Measurements from ENCODE around the gene FBRSL1. TPM values are rescaled to one million over a fixed set of nuclear protein-coding genes. Genes with fewer than 3 reads are reported as not detected.

Gene FBRSL1
- polyA plus RNA-seq, 3 donors = 34.2 to 42.5 (median 37.4) TPM

- no peak for DNase-seq (ENCODE audit: low read depth in 3 of 3, low spot score in 2 of 3)
These were observed 46.3 kb downstream of the FBRSL1 start for GRCh38 chr12:132536102-132536876.

- DNase-seq (ENCODE audit: low read depth in 3 of 3, low spot score in 2 of 3) = no peak
These were observed 47.1 kb downstream of the FBRSL1 start for GRCh38 chr12:132537049-132537448.

- no peak for DNase-seq (ENCODE audit: low read depth in 3 of 3, low spot score in 2 of 3)
These were observed 48.1 kb downstream of the FBRSL1 start for GRCh38 chr12:132537836-132538662.

DNA sequence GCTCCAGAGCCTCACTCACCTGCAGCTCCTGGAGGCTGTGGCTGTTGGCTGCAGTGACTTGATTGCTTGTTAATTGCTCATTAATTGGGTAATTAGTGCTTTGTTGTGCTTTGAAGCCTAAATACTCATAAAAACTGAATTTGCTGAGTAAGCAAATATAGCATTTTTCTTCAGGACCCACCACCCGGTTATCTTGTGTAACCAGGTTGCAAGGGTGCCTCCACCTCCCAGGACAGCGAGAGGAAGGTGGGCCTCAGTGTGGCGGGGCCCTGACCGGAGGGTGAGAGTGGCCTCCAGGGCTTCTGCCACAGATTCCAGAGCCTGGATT, 48.7 kb downstream of the FBRSL1 start:
- no peak for DNase-seq (ENCODE audit: low read depth in 3 of 3, low spot score in 2 of 3)

GRCh38 chr12:132539016-132539773, 49.2 kb downstream of the FBRSL1 start:
- DNase-seq (ENCODE audit: low read depth in 3 of 3, low spot score in 2 of 3) = no peak

GRCh38 chr12:132540436-132540835, 50.5 kb downstream of the FBRSL1 start:
- DNase-seq (ENCODE audit: low read depth in 3 of 3, low spot score in 2 of 3) = no peak

GRCh38 chr12:132541200-132541599, 51.2 kb downstream of the FBRSL1 start:
- no peak for DNase-seq (ENCODE audit: low read depth in 3 of 3, low spot score in 2 of 3)

- DNase-seq (ENCODE audit: low read depth in 3 of 3, low spot score in 2 of 3) = no peak
These were observed 52.0 kb downstream of the FBRSL1 start for GRCh38 chr12:132541996-132542395.

DNA sequence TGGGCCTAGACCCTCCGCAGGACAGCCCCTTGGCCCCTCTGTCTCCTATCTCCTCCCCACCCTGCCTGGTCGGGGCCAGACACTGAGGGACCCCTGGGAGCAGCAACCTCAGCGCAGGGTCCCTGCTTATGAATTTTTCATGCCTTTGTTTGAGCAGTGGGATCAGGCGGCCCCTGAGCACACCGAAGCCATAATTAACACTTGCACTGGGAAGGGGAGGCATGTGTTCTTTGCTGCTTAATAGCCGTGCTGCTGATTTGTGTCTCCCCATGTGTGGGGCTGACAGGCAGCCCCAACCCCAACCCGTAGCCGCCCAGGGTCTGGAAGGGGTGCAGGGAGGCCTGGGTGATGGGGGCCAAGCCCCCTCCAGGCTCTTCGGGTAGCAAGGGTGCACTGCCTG, 52.7 kb downstream of the FBRSL1 start:
- no peak for DNase-seq (ENCODE audit: low read depth in 3 of 3, low spot score in 2 of 3)

GRCh38 chr12:132543298-132544079, 53.5 kb downstream of the FBRSL1 start:
- no peak for DNase-seq (ENCODE audit: low read depth in 3 of 3, low spot score in 2 of 3)

GRCh38 chr12:132544080-132544397, 54.1 kb downstream of the FBRSL1 start:
- no peak for DNase-seq (ENCODE audit: low read depth in 3 of 3, low spot score in 2 of 3)

DNA sequence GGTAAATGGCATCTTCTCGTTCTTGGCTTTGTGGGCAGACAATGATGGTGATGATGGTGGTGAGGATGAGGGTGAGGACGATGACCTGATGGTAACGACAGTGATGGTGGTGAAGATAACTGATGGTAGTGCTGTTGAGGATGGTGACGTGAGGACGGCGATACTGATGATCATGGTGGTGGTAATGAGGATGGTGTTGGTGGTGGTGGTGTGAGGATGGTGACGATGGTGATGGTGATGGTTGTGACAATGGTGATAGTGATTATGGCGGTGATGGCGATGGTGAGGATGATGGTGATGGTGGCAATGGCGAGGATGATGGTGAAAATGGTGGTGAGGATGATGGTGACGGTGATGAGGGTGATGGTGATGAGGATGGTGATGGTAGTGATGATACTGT, 54.5 kb downstream of the FBRSL1 start:
- DNase-seq (ENCODE audit: low read depth in 3 of 3, low spot score in 2 of 3) = no peak

DNA sequence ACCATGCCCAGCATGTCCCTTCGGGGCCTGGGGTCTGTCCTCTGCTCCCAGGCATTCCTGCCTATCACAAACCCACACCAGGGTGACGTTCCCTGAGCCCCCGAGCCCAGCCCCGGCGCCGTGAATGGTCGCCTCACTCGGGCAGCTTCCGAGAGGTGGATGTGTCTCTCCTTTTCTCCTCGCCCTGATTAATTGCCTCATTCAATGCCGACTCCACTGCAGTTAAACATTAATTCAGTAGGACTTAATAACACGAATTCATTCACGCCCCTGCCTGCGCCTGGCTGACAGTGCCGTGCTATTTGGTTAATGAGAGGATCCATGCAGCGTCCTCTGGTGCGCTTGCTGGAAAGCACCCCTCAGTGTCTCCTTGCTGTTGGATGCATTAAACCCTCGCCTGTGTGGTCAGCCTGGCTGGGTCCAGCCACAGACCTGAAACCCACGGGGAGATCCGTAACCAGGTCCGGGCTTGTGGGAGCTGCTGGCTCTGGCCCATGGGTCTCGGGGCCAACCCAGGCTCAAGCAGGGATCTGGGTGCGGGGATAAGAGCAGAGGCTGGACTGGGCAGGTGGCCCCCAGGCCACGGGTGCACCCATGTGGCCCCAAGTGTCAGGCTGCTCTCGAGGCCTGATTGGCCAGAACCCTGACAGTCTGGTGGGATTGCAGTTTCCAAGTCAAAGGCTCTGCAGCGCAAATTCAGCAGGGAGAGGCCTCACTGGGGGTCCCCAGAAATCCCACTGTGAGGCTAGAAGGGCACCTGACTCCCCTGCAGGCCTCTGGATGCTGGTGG, 55.4 kb downstream of the FBRSL1 start:
- DNase-seq (ENCODE audit: low read depth in 3 of 3, low spot score in 2 of 3) = no peak

DNA sequence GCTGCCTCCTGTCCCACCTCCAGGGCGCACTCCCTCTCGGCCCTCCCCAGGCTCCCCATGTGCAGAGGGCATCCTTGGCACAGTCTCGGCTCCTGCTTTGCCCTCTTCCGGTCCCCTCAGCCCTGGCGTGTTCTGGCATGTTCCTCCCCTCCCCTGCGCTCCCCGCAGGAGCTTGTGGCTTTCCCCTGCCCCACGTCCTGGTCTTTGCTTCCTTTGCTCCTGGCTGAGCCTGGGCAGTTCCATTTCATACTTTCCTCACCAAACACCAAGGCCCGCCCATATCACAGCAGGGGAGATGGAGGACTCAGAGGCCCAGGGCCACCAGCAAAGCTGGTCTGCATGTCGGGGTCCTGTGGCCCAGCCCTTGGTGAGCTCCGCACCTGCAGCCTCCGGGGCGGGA, 56.0 kb downstream of the FBRSL1 start:
- DNase-seq (ENCODE audit: low read depth in 3 of 3, low spot score in 2 of 3) = no peak

DNA sequence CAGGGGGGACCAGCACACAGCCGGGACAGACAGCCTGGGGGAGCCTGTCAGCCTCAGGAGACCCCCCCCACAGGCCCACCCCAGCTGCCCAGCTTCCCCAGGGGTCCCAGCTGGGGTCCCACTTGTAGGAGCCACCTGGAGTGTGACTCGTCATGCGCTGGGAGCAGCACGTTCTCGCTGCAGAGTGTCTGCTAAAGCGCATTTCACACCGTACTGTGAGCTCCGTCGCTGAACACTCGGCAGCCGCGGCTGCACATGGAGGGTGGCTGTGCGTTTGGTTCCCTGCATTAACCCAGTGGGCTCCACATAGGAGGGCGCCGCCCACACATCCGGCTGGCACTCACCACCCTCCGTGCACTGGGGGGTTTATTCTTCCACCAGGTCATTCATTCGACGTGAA, 56.7 kb downstream of the FBRSL1 start:
- DNase-seq (ENCODE audit: low read depth in 3 of 3, low spot score in 2 of 3) = no peak

DNA sequence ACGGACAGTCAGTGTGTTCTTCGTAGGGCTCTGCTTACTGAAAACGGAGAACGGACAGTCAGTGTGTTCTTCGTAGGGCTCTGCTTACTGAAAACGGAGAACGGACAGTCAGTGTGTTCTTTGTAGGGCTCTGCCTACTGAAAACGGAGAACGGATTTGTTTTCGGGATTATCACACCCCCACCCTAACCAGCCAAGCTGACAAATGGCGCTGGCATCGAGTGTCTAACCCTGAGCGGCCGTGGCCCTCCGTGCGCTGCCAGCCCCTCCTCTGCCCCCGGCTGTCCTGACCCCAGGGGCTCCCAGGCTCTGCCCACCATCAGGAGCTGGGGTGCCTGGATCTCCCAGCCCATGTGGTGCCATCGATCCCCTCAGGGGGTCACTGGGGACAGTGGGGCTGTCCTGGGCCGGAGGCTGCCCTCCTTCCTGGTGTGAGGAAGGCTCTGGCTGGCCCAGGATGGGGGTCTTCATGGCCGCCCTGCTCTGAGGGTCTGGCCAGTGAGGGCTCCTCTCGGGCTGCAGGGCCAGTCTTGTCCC, 57.3 kb downstream of the FBRSL1 start:
- no peak for DNase-seq (ENCODE audit: low read depth in 3 of 3, low spot score in 2 of 3)

DNA sequence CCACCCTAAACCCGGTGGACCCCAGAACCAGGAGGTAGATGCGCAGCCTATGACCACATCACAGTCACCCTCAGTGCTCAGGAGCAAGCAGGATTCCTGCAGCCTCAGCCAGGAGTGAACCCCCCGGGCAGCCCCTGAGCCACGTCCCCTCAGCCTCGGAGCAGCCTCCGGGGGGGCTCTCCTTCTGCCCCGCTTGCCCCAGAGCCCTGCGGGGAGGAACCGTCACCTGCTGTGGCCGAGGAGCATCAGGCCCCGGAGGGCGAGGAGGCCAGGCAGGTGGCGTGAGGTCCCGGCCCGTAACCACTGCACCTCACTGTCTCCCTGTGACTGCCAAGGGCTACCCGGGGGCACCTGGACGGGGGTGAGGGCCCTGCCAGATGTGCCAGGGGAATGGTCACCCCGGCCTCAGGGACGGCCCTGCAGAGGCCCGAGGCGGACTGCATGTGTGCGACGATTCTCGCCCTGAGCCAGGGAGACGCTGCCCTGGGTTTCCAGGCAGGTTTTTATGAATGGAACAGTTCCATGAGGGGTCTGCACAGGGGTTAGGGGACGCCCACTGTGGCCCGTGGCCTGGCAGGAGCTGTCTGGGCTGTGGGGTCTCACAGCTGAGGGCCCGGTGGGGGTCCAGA, 58.6 kb downstream of the FBRSL1 start:
- DNase-seq (ENCODE audit: low read depth in 3 of 3, low spot score in 2 of 3) = no peak

- no peak for DNase-seq (ENCODE audit: low read depth in 3 of 3, low spot score in 2 of 3)
These were observed 59.1 kb downstream of the FBRSL1 start for GRCh38 chr12:132549059-132549458.

All from right renal cortex interstitium (tissue), 3 donors.